K562 (cell line): ENCODE results near the gene COQ10B. TPM values are rescaled to one million over a fixed set of nuclear protein-coding genes. Genes with fewer than 3 reads are reported as not detected.

Experiments used
- ATAC-seq: fragments of 200-7000 bp; cut with Tn5 transposase; 3 replicates; pipeline ENCODE4 v1.9.1; 2020; ENCODE audit warnings: moderate library complexity
- BruUV-seq: library from RNA; stranded (reverse); fragments of 400-500 nt; replicated peaks from 2 replicates; lab custom pipeline; 2021; lab: Mats Ljungman, UMichigan
- CTCF ChIA-PET: fragments of 300-600 bp; formaldehyde crosslinking; extraction: SDS; loops from one replicate; lab custom pipeline; 2021; ENCODE audit warnings: low intra/inter-chr PET ratio; lab: Yijun Ruan, JAX
- POLR2A ChIA-PET: fragments of 300-600, 350-650 bp; sonication (Branson Sonifier 250); formaldehyde crosslinking; extraction: SDS; loops from one replicate; lab custom pipeline; 2021; ENCODE audit warnings: antibody characterized with exemption, inconsistent platforms; lab: Yijun Ruan, JAX
- DNase-seq, 4 experiments: peaks; one replicate each; pipeline versions ENCODE4 v3.0.0 to v3.0.0-alpha.2; 2011 to 2018; ENCODE audit warnings: low spot score in 3 of 4, mixed read lengths in 3 of 4; ENCODE audit errors: extremely low read depth in 1 of 4
- FAIRE-seq: peaks from 2 replicates; lab custom pipeline; 2011; peaks lifted over from hg19 to GRCh38; lab: Jason Lieb, UNC
- H2AFZ ChIP-seq: 2 replicates; pipeline ENCODE4 v1.6.0; 2011; ENCODE audit warnings: low read depth, low read length, control low read depth, inconsistent platforms
- H3K27ac ChIP-seq: fragments of 200-600 bp; 3 replicates; pipeline ENCODE4 v1.8.0; 2011; ENCODE audit warnings: low read depth, mild to moderate bottlenecking, control low read depth, inconsistent platforms, low read length, moderate library complexity, mixed read lengths; ENCODE audit errors: extremely low read depth
- H3K27me3 ChIP-seq, 2 experiments: fragments of 300-600 bp in 1 of 2; 2 replicates in 1 of 2; 3 replicates in 1 of 2; pipeline versions ENCODE4 v1.6.0 to v1.8.0; 2011; ENCODE audit warnings: inconsistent platforms in 2 of 2, low read length in 2 of 2, mild to moderate bottlenecking in 1 of 2, mixed read lengths in 1 of 2, moderate library complexity in 1 of 2; ENCODE audit not compliant: control insufficient read depth in 2 of 2, insufficient read depth in 2 of 2
- H3K36me3 ChIP-seq: fragments of 300-600 bp; 3 replicates; pipeline ENCODE4 v1.8.0; 2011; ENCODE audit warnings: mild to moderate bottlenecking, low read length, inconsistent platforms; ENCODE audit not compliant: control insufficient read depth, insufficient read depth
- H3K4me1 ChIP-seq, 2 experiments: fragments of 200-600 bp in 1 of 2; replicated peaks in 1 of 2; 2 replicates in 1 of 2; 3 replicates in 1 of 2; pipeline versions ENCODE4 v1.5.1 to v1.8.0; 2011; ENCODE audit warnings: inconsistent platforms in 2 of 2, low read length in 2 of 2, mild to moderate bottlenecking in 1 of 2, mixed read lengths in 1 of 2, moderate library complexity in 1 of 2; ENCODE audit not compliant: control insufficient read depth in 2 of 2, insufficient read depth in 2 of 2
- H3K4me2 ChIP-seq: 2 replicates; pipeline ENCODE4 v1.6.1; 2011; ENCODE audit warnings: low read length, control low read depth, inconsistent platforms, mixed read lengths; ENCODE audit not compliant: insufficient read depth
- H3K4me3 ChIP-seq: fragments of 200-600 bp; sonication (generic), shearing (Covaris generic); 2 replicates; pipeline ENCODE4 v1.5.1; 2016; ENCODE audit warnings: control low read depth, inconsistent platforms
- H3K79me2 ChIP-seq: fragments of 200-600 bp; 3 replicates; pipeline ENCODE4 v1.8.0; 2011; ENCODE audit warnings: low read length, inconsistent platforms; ENCODE audit not compliant: control insufficient read depth, insufficient read depth
- H3K9ac ChIP-seq, 2 experiments: 2 replicates each; pipeline versions ENCODE4 v1.6.0 to v1.6.1; 2011; ENCODE audit warnings: low read depth in 2 of 2, low read length in 2 of 2, control low read depth in 1 of 2, inconsistent platforms in 1 of 2, mild to moderate bottlenecking in 1 of 2, mixed read lengths in 1 of 2; ENCODE audit not compliant: insufficient read depth in 1 of 2
- H3K9me1 ChIP-seq: one replicate; pipeline ENCODE4 v1.6.0; 2011; ENCODE audit warnings: inconsistent platforms, mild to moderate bottlenecking, low read length, moderate library complexity; ENCODE audit not compliant: control insufficient read depth, insufficient read depth
- H3K9me3 ChIP-seq: replicated peaks from 2 replicates; pipeline ENCODE4 v1.5.1; 2011; ENCODE audit warnings: low read depth, low read length, inconsistent platforms; ENCODE audit not compliant: control insufficient read depth, insufficient read depth
- H4K20me1 ChIP-seq: replicated peaks from 2 replicates; pipeline ENCODE4 v1.6.1; 2011; ENCODE audit warnings: low read length, inconsistent platforms, mixed read lengths; ENCODE audit not compliant: control insufficient read depth, insufficient read depth
- CEBPG ChIP-seq, 3 experiments: fragments of 200-800 bp in 1 of 3; sonication (Bioruptor generic) in 1 of 3; sonication (generic) in 1 of 3; formaldehyde crosslinking in 1 of 3; IDR thresholded peaks in 2 of 3; conservative IDR thresholded peaks in 1 of 3; 2 replicates each; pipeline versions ENCODE4 v1.6.1 to v1.8.0; 2016 to 2022; ENCODE audit warnings: missing compliant biosample characterization in 2 of 3, missing genetic modification characterization in 2 of 3, mild to moderate bottlenecking in 1 of 3, missing genetic modification reagents in 1 of 3
- ELF2 ChIP-seq: fragments of 250-450 bp; sonication (Bioruptor Pico); IDR thresholded peaks from 2 replicates; pipeline ENCODE4 v1.5.0; 2021; ENCODE audit warnings: mild to moderate bottlenecking
- ETV6 ChIP-seq, 3 experiments: fragments of 150-350 bp in 1 of 3; sonication (generic) in 1 of 3; formaldehyde crosslinking in 1 of 3; IDR thresholded peaks; 2 replicates each; pipeline versions ENCODE4 v1.6.1 to v1.8.0; 2014 to 2022; ENCODE audit warnings: borderline replicate concordance in 2 of 3, low read depth in 2 of 3, antibody characterized with exemption in 1 of 3, low read length in 1 of 3, mild to moderate bottlenecking in 1 of 3, missing genetic modification reagents in 1 of 3
- GABPB1 ChIP-seq: sonication (generic); formaldehyde crosslinking; IDR thresholded peaks from 2 replicates; pipeline ENCODE4 v1.8.0; 2022; ENCODE audit warnings: mild to moderate bottlenecking, missing genetic modification reagents
- NCOA1 ChIP-seq: fragments of 450-650 bp; IDR thresholded peaks from 2 replicates; pipeline ENCODE4 v1.6.1; 2016; ENCODE audit warnings: low read depth
- PML ChIP-seq: IDR thresholded peaks from 2 replicates; pipeline ENCODE4 v1.6.1; 2012; ENCODE audit warnings: low read length, inconsistent platforms
- SMARCB1 ChIP-seq: IDR thresholded peaks from 2 replicates; pipeline ENCODE4 v1.6.1; 2011; ENCODE audit warnings: improper control_type of control experiment, low read depth; ENCODE audit not compliant: insufficient read length
- ZNF140 ChIP-seq: fragments of 250-450 bp; sonication (Bioruptor Pico); IDR thresholded peaks from 2 replicates; pipeline ENCODE4 v1.8.0; 2021; ENCODE audit warnings: moderate library complexity, mild to moderate bottlenecking, inconsistent platforms
- ZNF197 ChIP-seq: fragments of 200-800 bp; sonication (Bioruptor generic); IDR thresholded peaks from 2 replicates; pipeline ENCODE4 v1.6.1; 2016; ENCODE audit warnings: low read depth, missing genetic modification characterization, missing compliant biosample characterization
- ZNF274 ChIP-seq: IDR thresholded peaks from 2 replicates; pipeline ENCODE4 v1.6.1; 2011; ENCODE audit warnings: low read depth, mild to moderate bottlenecking, low read length, moderate library complexity, borderline replicate concordance
- WGBS: fragments of 100-300 bp; shearing (Covaris generic); methylation state at CpG from one replicate; pipeline ENCODE4 v1.1.6; 2016; ENCODE audit warnings: low coverage, mixed read lengths; ENCODE audit not compliant: insufficient coverage; ENCODE audit errors: missing lambda C conversion rate; 5-methylcytosine and 5-hydroxymethylcytosine counted together
- in situ Hi-C: fragments of 300-500 bp; cut with MboI; formaldehyde crosslinking; loops from 4 replicates; pipeline ENCODE4 v1.15.0; 2018; ENCODE audit warnings: inconsistent platforms, mixed read lengths
- intact Hi-C: fragments of 100-400 bp; cut with micrococcal nuclease; formaldehyde crosslinking; loops from 2 replicates; pipeline ENCODE4 v1.14.2; 2022
- polyA plus RNA-seq, 8 experiments: library from polyadenylated mRNA; depleted of rRNA in 4 of 8; stranded (reverse) in 5 of 8; unstranded in 3 of 8; fragments of >200 nt; fragmentation: Nextera tagmentation in 2 of 8; fragmentation: Illumina TruSeq in 1 of 8; extraction: Ambion mirVana in 2 of 8; extraction: Trizol in 1 of 8; gene quantifications; 2 replicates each; pipeline versions ENCODE4 v1.2.1 to v1.2.3, GENCODE V29; 2011 to 2014; ENCODE audit warnings: inconsistent platforms in 1 of 8, missing spikeins in 1 of 8
- total RNA-seq, 7 experiments: library from RNA; depleted of rRNA in 6 of 7; stranded (reverse); fragments of >200 nt in 6 of 7; fragmentation: Illumina TruSeq in 2 of 7; extraction: Trizol in 2 of 7; gene quantifications; 2 replicates each; pipeline versions ENCODE4 v1.2.1 to v1.2.3, GENCODE V29; 2011 to 2021; ENCODE audit warnings: low replicate concordance in 1 of 7
- TF ChIP-seq, protein P1 (sequence below): fragments of 450-650 bp; formaldehyde crosslinking; IDR thresholded peaks from 2 replicates; pipeline ENCODE4 v1.4.0; 2020; ENCODE audit warnings: mild to moderate bottlenecking, moderate library complexity
- TF ChIP-seq, protein P2 (sequence below): fragments of 450-650 bp; conservative IDR thresholded peaks from 2 replicates; pipeline ENCODE4 v1.6.1; 2016; ENCODE audit warnings: missing genetic modification characterization, low read depth, mild to moderate bottlenecking, missing compliant biosample characterization, moderate library complexity
- TF ChIP-seq, protein P3 (sequence below), 2 experiments: IDR thresholded peaks; 2 replicates each; pipeline ENCODE4 v1.6.1; 2012; ENCODE audit warnings: improper control_type of control experiment in 2 of 2, low read depth in 2 of 2, low read length in 2 of 2, borderline replicate concordance in 1 of 2

Gene COQ10B
- total and polyA plus RNA-seq, 9 of the 15 experiments (the other 6 are each of a cell fraction or from before 2014, with no cell fraction given), result 3.1 to 13.1 (median 7.7) TPM

DNA sequence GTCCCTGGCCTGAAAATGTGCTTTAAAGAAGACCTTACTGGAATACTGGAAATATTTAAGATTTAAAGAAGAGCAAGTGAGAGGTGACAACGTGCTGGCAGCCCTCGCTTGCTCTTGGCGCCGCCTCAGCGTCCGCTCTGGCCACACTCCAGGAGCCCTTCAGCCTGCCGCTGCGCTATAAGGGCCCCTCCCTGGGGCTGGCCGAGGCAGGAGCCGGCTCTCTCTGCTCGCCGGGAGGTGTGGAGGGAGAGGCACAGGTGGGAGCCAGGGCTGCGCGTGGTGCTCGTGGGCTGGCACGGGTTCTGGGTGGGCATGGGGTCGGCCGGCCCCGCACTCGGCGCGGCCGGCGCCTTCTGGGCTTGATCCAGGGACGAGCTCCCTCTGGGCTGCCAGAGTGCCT lies 2.9 kb upstream of the COQ10B start:
- BruUV-seq, result no TSS peak
- H3K79me2 ChIP-seq, result peaks cover 21% of the 10 kb centered on the region
- H3K4me2 ChIP-seq, result no peak overlapping the region
- no peak overlapping the region for H3K4me3 ChIP-seq
- ChIA-PET CTCF (no interaction called here), POLR2A (interaction anchor here (1.4 kb wide), 1 partner anchor 15 kb away, joined by 3 read pairs; the partner anchor contains the start of gene SF3B1)
- no peak overlapping the region for H3K27ac ChIP-seq
- ATAC-seq (no peak), FAIRE-seq (no peak), DNase-seq (no peak)
- no peaks in the 10 kb centered on the region for H3K9me1 ChIP-seq
- no peaks in the 10 kb centered on the region for H3K9me3 ChIP-seq
- H3K27me3 ChIP-seq, result no peaks in the 10 kb centered on the region
- no peak overlapping the region for H3K9ac ChIP-seq
- WGBS, result 83% methylated on average over 8 of the region's 25 CpGs
- H3K36me3 ChIP-seq, result peaks cover under 1% of the 10 kb centered on the region; the same call in 1 of the 3 replicates
- H2AFZ ChIP-seq, result no peak overlapping the region
- in situ Hi-C loops (no loop called here), intact Hi-C loops (loop anchor here (5.0 kb wide), 1 partner anchor 147 kb away; no protein-coding TSS in a partner anchor)
- no peaks in the 10 kb centered on the region for H4K20me1 ChIP-seq
- H3K4me1 ChIP-seq, result peaks cover 0 to 3% of the 10 kb centered on the region in 2 experiments; a peak in 3 of 5 replicates
- TF ChIP-seq CEBPG (CRISPR knock-in tag; IDR thresholded peaks at IDR 0.05) (no peak), CEBPG (tag; conservative IDR thresholded peaks at IDR 0.05 in 1 of 2, IDR thresholded peaks at IDR 0.05 in 1 of 2) (no peak), ETV6 (IDR thresholded peaks at IDR 0.05; ENCODE audit: borderline replicate concordance in 1 of 2, low read depth in 2 of 2, low read length in 1 of 2) (no peak), ETV6 (CRISPR knock-in tag; IDR thresholded peaks at IDR 0.05; ENCODE audit: borderline replicate concordance) (no peak), SMARCB1 (no peak), ELF2 (CRISPR knock-in tag) (no peak), ZNF197 (no peak), ZNF274 (no peak), ZNF140 (CRISPR knock-in tag) (no peak), PML (no peak), GABPB1 (CRISPR knock-in tag) (no peak), NCOA1 (no peak)
- TF ChIP-seq, protein P1, sequence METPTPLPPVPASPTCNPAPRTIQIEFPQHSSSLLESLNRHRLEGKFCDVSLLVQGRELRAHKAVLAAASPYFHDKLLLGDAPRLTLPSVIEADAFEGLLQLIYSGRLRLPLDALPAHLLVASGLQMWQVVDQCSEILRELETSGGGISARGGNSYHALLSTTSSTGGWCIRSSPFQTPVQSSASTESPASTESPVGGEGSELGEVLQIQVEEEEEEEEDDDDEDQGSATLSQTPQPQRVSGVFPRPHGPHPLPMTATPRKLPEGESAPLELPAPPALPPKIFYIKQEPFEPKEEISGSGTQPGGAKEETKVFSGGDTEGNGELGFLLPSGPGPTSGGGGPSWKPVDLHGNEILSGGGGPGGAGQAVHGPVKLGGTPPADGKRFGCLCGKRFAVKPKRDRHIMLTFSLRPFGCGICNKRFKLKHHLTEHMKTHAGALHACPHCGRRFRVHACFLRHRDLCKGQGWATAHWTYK (CRISPR knock-in tag), result no peak
- TF ChIP-seq, protein P2, sequence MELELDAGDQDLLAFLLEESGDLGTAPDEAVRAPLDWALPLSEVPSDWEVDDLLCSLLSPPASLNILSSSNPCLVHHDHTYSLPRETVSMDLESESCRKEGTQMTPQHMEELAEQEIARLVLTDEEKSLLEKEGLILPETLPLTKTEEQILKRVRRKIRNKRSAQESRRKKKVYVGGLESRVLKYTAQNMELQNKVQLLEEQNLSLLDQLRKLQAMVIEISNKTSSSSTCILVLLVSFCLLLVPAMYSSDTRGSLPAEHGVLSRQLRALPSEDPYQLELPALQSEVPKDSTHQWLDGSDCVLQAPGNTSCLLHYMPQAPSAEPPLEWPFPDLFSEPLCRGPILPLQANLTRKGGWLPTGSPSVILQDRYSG (tag), result no peak
- TF ChIP-seq, protein P3, sequence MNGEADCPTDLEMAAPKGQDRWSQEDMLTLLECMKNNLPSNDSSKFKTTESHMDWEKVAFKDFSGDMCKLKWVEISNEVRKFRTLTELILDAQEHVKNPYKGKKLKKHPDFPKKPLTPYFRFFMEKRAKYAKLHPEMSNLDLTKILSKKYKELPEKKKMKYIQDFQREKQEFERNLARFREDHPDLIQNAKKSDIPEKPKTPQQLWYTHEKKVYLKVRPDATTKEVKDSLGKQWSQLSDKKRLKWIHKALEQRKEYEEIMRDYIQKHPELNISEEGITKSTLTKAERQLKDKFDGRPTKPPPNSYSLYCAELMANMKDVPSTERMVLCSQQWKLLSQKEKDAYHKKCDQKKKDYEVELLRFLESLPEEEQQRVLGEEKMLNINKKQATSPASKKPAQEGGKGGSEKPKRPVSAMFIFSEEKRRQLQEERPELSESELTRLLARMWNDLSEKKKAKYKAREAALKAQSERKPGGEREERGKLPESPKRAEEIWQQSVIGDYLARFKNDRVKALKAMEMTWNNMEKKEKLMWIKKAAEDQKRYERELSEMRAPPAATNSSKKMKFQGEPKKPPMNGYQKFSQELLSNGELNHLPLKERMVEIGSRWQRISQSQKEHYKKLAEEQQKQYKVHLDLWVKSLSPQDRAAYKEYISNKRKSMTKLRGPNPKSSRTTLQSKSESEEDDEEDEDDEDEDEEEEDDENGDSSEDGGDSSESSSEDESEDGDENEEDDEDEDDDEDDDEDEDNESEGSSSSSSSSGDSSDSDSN (IDR thresholded peaks at IDR 0.05; ENCODE audit: borderline replicate concordance in 1 of 2, low read depth in 2 of 2, low read length in 2 of 2), result no peak
